Glutamatergic neuron (in vitro differentiated cells): ENCODE data around the gene ATP8A2. TPM values are rescaled to one million over a fixed set of nuclear protein-coding genes. Genes with fewer than 3 reads are reported as not detected.

Experiments used
- DNase-seq: peaks from one replicate; pipeline ENCODE4 v3.0.0; 2022
- H3K27ac Mint-ChIP-seq: one replicate; pipeline ENCODE4 v1.8.0; 2020; ENCODE audit warnings: mild to moderate bottlenecking, mixed read lengths, inconsistent platforms; ENCODE audit not compliant: unreplicated experiment
- H3K27me3 Mint-ChIP-seq: one replicate; pipeline ENCODE4 v1.8.0; 2020; ENCODE audit warnings: mild to moderate bottlenecking, moderate library complexity, mixed read lengths, inconsistent platforms; ENCODE audit not compliant: unreplicated experiment
- H3K36me3 Mint-ChIP-seq: one replicate; pipeline ENCODE4 v1.8.0; 2020; ENCODE audit warnings: mild to moderate bottlenecking, mixed read lengths, inconsistent platforms; ENCODE audit not compliant: unreplicated experiment
- H3K4me1 Mint-ChIP-seq: one replicate; pipeline ENCODE4 v1.8.0; 2020; ENCODE audit warnings: mild to moderate bottlenecking, low read depth, mixed read lengths, inconsistent platforms; ENCODE audit not compliant: unreplicated experiment
- H3K4me3 Mint-ChIP-seq: one replicate; pipeline ENCODE4 v1.8.0; 2020; ENCODE audit warnings: mild to moderate bottlenecking, mixed read lengths, inconsistent platforms; ENCODE audit not compliant: unreplicated experiment
- H3K9me3 Mint-ChIP-seq: one replicate; pipeline ENCODE4 v1.8.0; 2020; ENCODE audit warnings: mild to moderate bottlenecking, moderate library complexity, mixed read lengths, inconsistent platforms; ENCODE audit not compliant: unreplicated experiment
- CTCF ChIP-seq: fragments of 200-600 bp; sonication (generic); IDR thresholded peaks from one replicate; pipeline ENCODE4 v1.5.0; 2021; ENCODE audit not compliant: partially characterized antibody, unreplicated experiment
- total RNA-seq: library from RNA; stranded (reverse); fragmentation: NEBNext Ultra II Directional; extraction: Animal tissue kit (Norgen Biotek cat#: 25700); gene quantifications from one replicate; pipeline ENCODE4 v1.2.1, GENCODE V29; 2021; ENCODE audit not compliant: unreplicated experiment

ATP8A2 gene
- total RNA-seq, 1 donor from 2014 or later: 70.1 TPM

DNA sequence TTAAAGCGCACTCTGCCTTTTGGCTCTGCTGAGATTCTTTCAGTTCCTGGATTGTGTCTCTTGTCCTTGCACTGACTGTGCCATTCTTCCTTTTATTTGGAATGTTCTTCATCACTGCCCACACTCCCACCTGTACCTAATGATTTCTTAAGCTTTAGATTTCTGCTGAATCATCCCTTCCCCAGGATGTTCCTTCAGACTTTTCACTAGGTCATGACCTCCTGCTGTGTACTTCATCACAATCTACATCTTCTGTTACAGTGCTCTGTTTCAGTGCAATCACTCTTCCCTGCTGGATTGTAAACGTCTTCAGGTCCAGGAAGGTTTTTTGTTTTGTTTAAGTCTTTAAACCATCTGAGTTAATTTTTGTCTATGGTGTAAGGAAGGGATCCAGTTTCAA lies 281.0 kb downstream of the ATP8A2 start:
- Mint-ChIP-seq H3K36me3 (peaks cover 15% of the 10 kb centered on the region), H3K4me3 (no peak overlapping the region), H3K27me3 (no peaks in the 10 kb centered on the region), H3K27ac (no peak overlapping the region), H3K4me1 (no peaks in the 10 kb centered on the region), H3K9me3 (peaks cover 6% of the 10 kb centered on the region)
- no peak for TF ChIP-seq CTCF
- no peak for DNase-seq

DNA sequence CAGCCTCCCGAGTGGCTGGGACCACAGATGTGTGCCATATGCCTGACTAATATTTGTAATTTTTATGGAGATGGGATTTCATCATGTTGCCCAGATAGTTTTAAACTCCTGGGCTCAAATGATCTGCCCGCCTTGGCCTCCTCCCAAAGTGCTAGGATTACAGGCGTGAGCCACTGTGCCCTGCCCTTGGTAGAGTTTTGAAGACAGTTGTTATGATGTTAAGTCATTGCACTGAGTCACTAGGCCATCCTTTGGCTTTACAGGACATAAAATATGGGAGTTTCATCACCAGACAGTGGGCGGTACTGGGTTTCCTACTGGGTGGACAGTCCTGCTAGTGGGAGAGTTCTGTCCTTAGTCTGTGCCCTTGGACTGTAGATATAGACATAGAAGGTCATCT lies 282.5 kb downstream of the ATP8A2 start:
- Mint-ChIP-seq H3K27me3 (no peaks in the 10 kb centered on the region), H3K4me1 (no peaks in the 10 kb centered on the region), H3K27ac (no peak overlapping the region), H3K36me3 (peaks cover 4% of the 10 kb centered on the region), H3K4me3 (no peak overlapping the region), H3K9me3 (peaks cover 3% of the 10 kb centered on the region)
- DNase-seq: no peak
- no peak for TF ChIP-seq CTCF

- DNase-seq: no peak
- Mint-ChIP-seq H3K4me3 (no peak overlapping the region), H3K4me1 (no peaks in the 10 kb centered on the region), H3K27me3 (no peaks in the 10 kb centered on the region), H3K36me3 (peaks cover 4% of the 10 kb centered on the region), H3K9me3 (peaks cover 3% of the 10 kb centered on the region), H3K27ac (no peak overlapping the region)
- TF ChIP-seq CTCF: no peak
These were observed 285.4 kb downstream of the ATP8A2 start for GRCh38 chr13:25657157-25657556.

GRCh38 chr13:25659091-25659795 lies 287.5 kb downstream of the ATP8A2 start:
- no peaks in the 10 kb centered on the region for H3K9me3 Mint-ChIP-seq
- no peak for TF ChIP-seq CTCF
- H3K36me3 Mint-ChIP-seq: no peaks in the 10 kb centered on the region
- no peak overlapping the region for H3K4me3 Mint-ChIP-seq
- no peak for DNase-seq
- no peak overlapping the region for H3K27ac Mint-ChIP-seq
- no peaks in the 10 kb centered on the region for H3K27me3 Mint-ChIP-seq
- no peaks in the 10 kb centered on the region for H3K4me1 Mint-ChIP-seq

- Mint-ChIP-seq H3K27ac (no peak overlapping the region), H3K27me3 (no peaks in the 10 kb centered on the region), H3K36me3 (no peaks in the 10 kb centered on the region), H3K4me3 (no peak overlapping the region), H3K9me3 (no peaks in the 10 kb centered on the region), H3K4me1 (no peaks in the 10 kb centered on the region)
- no peak for DNase-seq
- TF ChIP-seq CTCF: no peak
These were observed 289.2 kb downstream of the ATP8A2 start for GRCh38 chr13:25660996-25661395.
